ENCODE results near the gene DUSP10.

The DUSP10 gene

DNA sequence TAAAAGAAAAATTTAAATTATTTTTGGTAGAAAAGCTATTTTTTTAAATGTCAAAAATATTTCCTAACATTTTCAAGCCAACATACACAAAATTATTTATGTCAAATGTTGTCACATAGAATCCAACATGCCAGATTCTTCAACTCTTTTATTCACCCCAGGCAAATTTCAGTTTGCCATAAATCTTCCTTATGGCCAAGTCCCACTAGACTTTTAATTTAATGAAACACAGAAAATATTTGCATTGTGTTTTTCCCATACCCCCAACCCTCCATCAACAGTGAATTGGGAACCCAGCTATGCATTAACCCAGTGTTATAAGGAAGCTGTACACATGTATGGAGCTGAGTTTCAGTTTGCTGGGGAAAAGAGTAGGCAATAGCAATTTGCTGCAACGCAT lies 41.4 kb downstream of the DUSP10 start:
- Histone ChIP-seq H4K91ac (ENCODE audit: low read length) (no peak overlapping the region), H2BK5ac (ENCODE audit: low read depth, low read length, poor library complexity, severe bottlenecking) (no peak overlapping the region), H3K4me2 (ENCODE audit: low read length, poor library complexity, severe bottlenecking) (no peak overlapping the region), H4K8ac (ENCODE audit: low read length) (no peak overlapping the region), H3K27me3 (ENCODE audit: control insufficient read depth in 1 of 2, insufficient read depth in 1 of 2, low read length in 2 of 2) (no peaks in the 10 kb centered on the region), H3K4me3 (ENCODE audit: insufficient read depth in 1 of 2, low read depth in 1 of 2, low read length in 2 of 2) (no peak overlapping the region), H3K9me3 (ENCODE audit: control insufficient read depth, low read length) (no peaks in the 10 kb centered on the region), H2AFZ (ENCODE audit: low read depth, low read length) (no peak overlapping the region), H2BK15ac (ENCODE audit: low read depth, poor library complexity, severe bottlenecking) (no peak overlapping the region), H2BK120ac (ENCODE audit: low read depth, low read length) (no peak overlapping the region), H2BK12ac (ENCODE audit: low read length in 2 of 2) (no peak overlapping the region), H3K4ac (ENCODE audit: low read depth in 1 of 2, low read length in 2 of 2) (no peak overlapping the region), H3K9ac (ENCODE audit: low read length) (no peak overlapping the region), H3K14ac (ENCODE audit: low read length in 2 of 2) (no peak overlapping the region), H3K36me3 (ENCODE audit: control insufficient read depth in 1 of 2, insufficient read depth in 2 of 2, low read depth in 1 of 2, low read length in 2 of 2) (peaks cover 9 to 46% of the 10 kb centered on the region in 2 experiments), H3K27ac (ENCODE audit: low read length, poor library complexity, severe bottlenecking) (no peak overlapping the region), H3K79me1 (replicated peaks; ENCODE audit: low read length, poor library complexity, severe bottlenecking) (no peaks in the 10 kb centered on the region), H3K23ac (ENCODE audit: low read length in 2 of 2) (no peak overlapping the region), H3K18ac (ENCODE audit: low read depth in 1 of 2, low read length in 2 of 2) (no peak overlapping the region), H3K4me1 (ENCODE audit: control insufficient read depth, insufficient read depth, low read depth, low read length) (no peaks in the 10 kb centered on the region), H2AK5ac (ENCODE audit: low read length, severe bottlenecking) (no peak overlapping the region)
- 100% methylated on average over 1 of the region's 1 CpG for WGBS
- no peak for DNase-seq

DNA sequence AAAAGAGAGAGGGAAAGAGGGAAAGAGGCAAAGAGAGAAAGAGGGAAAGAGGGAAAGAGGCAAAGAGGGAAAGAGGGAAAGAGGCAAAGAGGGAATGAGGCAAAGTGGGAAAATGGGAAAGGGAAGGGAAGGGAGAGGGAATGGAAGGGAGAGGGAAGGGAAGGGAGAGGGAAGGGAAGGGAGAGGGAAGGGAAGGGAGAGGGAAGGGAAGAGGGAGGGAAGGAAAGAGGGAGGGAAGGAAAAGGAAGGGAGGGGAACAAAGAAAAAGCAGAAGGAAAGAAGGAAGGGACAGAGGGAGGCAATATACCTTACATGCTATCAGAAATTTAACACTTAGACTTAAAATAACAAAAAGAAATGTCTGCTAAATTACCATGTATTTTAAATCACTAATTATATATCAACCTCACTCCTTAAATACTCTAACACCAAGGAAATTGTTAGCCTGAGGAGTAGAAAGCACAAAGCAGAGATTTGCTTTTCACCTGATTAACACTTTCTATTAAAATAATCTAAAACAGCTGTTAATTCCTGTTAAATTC lies 41.8 kb downstream of the DUSP10 start:
- no peak overlapping the region for H3K14ac ChIP-seq (ENCODE audit: low read length in 2 of 2)
- no peak overlapping the region for H3K18ac ChIP-seq (ENCODE audit: low read depth in 1 of 2, low read length in 2 of 2)
- H3K4ac ChIP-seq (ENCODE audit: low read depth in 1 of 2, low read length in 2 of 2) = no peak overlapping the region
- no peak overlapping the region for H2BK12ac ChIP-seq (ENCODE audit: low read length in 2 of 2)
- H3K4me1 ChIP-seq (ENCODE audit: control insufficient read depth, insufficient read depth, low read depth, low read length) = no peaks in the 10 kb centered on the region
- H3K9ac ChIP-seq (ENCODE audit: low read length) = no peak overlapping the region
- H2BK5ac ChIP-seq (ENCODE audit: low read depth, low read length, poor library complexity, severe bottlenecking) = no peak overlapping the region
- H2BK120ac ChIP-seq (ENCODE audit: low read depth, low read length) = no peak overlapping the region
- no peaks in the 10 kb centered on the region for H3K79me1 ChIP-seq (replicated peaks; ENCODE audit: low read length, poor library complexity, severe bottlenecking)
- no peak overlapping the region for H4K8ac ChIP-seq (ENCODE audit: low read length)
- peaks cover 4 to 42% of the 10 kb centered on the region in 2 experiments for H3K36me3 ChIP-seq (ENCODE audit: control insufficient read depth in 1 of 2, insufficient read depth in 2 of 2, low read depth in 1 of 2, low read length in 2 of 2)
- no peaks in the 10 kb centered on the region for H3K27me3 ChIP-seq (ENCODE audit: control insufficient read depth in 1 of 2, insufficient read depth in 1 of 2, low read length in 2 of 2)
- no peak overlapping the region for H3K23ac ChIP-seq (ENCODE audit: low read length in 2 of 2)
- H2BK15ac ChIP-seq (ENCODE audit: low read depth, poor library complexity, severe bottlenecking) = no peak overlapping the region
- H3K27ac ChIP-seq (ENCODE audit: low read length, poor library complexity, severe bottlenecking) = peak overlapping the region; percentile 30
- no peaks in the 10 kb centered on the region for H3K9me3 ChIP-seq (ENCODE audit: control insufficient read depth, low read length)
- H3K4me2 ChIP-seq (ENCODE audit: low read length, poor library complexity, severe bottlenecking) = no peak overlapping the region
- H3K4me3 ChIP-seq (ENCODE audit: insufficient read depth in 1 of 2, low read depth in 1 of 2, low read length in 2 of 2) = no peak overlapping the region
- H2AK5ac ChIP-seq (ENCODE audit: low read length, severe bottlenecking) = no peak overlapping the region
- H2AFZ ChIP-seq (ENCODE audit: low read depth, low read length) = no peak overlapping the region
- no peak for DNase-seq
- H4K91ac ChIP-seq (ENCODE audit: low read length) = no peak overlapping the region

DNA sequence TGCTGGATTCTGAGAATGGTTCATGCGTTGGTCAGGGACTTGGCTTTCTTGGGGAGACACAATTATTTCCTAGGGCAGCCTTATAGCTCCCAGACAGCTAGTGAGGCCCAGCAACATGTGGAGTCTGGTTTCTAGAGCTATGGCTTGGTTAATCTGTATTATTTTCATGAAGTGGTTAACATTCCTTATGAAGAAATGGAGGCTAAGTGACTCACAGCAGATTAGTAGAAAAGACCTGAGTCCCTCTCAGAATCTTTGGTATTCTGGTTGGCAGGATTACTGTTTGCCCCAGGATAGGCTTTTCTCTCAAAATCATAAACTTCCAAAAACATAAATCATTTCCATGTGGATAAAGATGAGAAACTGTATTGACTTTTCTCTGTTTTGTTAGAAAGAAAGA lies 42.3 kb downstream of the DUSP10 start:
- Histone ChIP-seq H3K23ac (ENCODE audit: low read length in 2 of 2) (no peak overlapping the region), H2AK5ac (ENCODE audit: low read length, severe bottlenecking) (no peak overlapping the region), H3K4me3 (ENCODE audit: insufficient read depth in 1 of 2, low read depth in 1 of 2, low read length in 2 of 2) (no peak overlapping the region), H3K79me1 (replicated peaks; ENCODE audit: low read length, poor library complexity, severe bottlenecking) (no peaks in the 10 kb centered on the region), H2BK5ac (ENCODE audit: low read depth, low read length, poor library complexity, severe bottlenecking) (no peak overlapping the region), H4K8ac (ENCODE audit: low read length) (no peak overlapping the region), H3K4ac (ENCODE audit: low read depth in 1 of 2, low read length in 2 of 2) (no peak overlapping the region), H3K27me3 (ENCODE audit: control insufficient read depth in 1 of 2, insufficient read depth in 1 of 2, low read length in 2 of 2) (no peaks in the 10 kb centered on the region), H2BK15ac (ENCODE audit: low read depth, poor library complexity, severe bottlenecking) (no peak overlapping the region), H2BK120ac (ENCODE audit: low read depth, low read length) (no peak overlapping the region), H4K91ac (ENCODE audit: low read length) (no peak overlapping the region), H3K9me3 (ENCODE audit: control insufficient read depth, low read length) (no peaks in the 10 kb centered on the region), H2AFZ (ENCODE audit: low read depth, low read length) (no peak overlapping the region), H3K14ac (ENCODE audit: low read length in 2 of 2) (no peak overlapping the region), H3K27ac (ENCODE audit: low read length, poor library complexity, severe bottlenecking) (peak overlapping the region; percentile 51), H3K4me1 (ENCODE audit: control insufficient read depth, insufficient read depth, low read depth, low read length) (no peaks in the 10 kb centered on the region), H3K36me3 (ENCODE audit: control insufficient read depth in 1 of 2, insufficient read depth in 2 of 2, low read depth in 1 of 2, low read length in 2 of 2) (peaks cover 4 to 38% of the 10 kb centered on the region in 2 experiments), H3K4me2 (ENCODE audit: low read length, poor library complexity, severe bottlenecking) (no peak overlapping the region), H3K9ac (ENCODE audit: low read length) (no peak overlapping the region), H2BK12ac (ENCODE audit: low read length in 2 of 2) (no peak overlapping the region), H3K18ac (ENCODE audit: low read depth in 1 of 2, low read length in 2 of 2) (no peak overlapping the region)
- WGBS = 97% methylated on average over 1 of the region's 1 CpG
- DNase-seq = no peak

DNA sequence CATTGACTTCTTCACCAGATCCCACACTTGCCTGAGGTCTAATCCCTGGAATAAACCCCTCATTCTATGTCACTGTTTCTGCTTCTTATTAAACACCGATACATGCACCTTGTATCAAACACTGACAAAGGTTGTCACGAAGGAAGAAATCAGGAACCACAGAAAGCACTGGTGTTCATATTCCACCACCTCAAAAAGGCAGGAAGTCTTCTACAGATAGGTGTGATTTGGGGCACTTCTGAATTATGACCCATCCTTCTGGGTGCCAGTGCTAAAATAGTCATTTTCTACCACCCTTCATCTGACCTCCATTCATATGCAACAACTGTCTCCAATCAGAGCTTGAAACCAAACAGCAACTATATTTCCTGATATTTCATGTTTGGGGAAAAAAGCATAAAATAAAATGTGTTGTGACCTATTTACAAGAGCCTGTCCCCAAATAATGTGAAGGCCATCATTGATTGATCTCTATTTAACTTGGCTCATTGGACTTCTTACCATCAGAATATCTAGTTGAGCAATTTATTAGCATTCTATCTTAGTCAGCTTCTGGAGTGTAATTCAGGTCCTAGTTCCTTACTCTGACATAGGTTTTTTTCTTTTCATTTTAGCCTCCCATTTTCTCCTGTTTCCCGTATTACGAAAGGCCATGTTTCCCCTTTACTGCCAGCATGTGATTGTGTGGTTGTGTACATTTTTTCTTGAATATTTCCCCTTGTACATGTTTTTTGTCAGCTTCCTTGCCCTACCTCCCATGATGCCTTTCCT lies 43.1 kb downstream of the DUSP10 start:
- 96% methylated on average over 2 of the region's 4 CpGs for WGBS
- Histone ChIP-seq H4K91ac (ENCODE audit: low read length) (no peak overlapping the region), H3K14ac (ENCODE audit: low read length in 2 of 2) (no peak overlapping the region), H3K9ac (ENCODE audit: low read length) (no peak overlapping the region), H2AK5ac (ENCODE audit: low read length, severe bottlenecking) (peak overlapping the region; percentile 68), H3K4me3 (ENCODE audit: insufficient read depth in 1 of 2, low read depth in 1 of 2, low read length in 2 of 2) (no peak overlapping the region), H3K9me3 (ENCODE audit: control insufficient read depth, low read length) (no peaks in the 10 kb centered on the region), H2BK5ac (ENCODE audit: low read depth, low read length, poor library complexity, severe bottlenecking) (no peak overlapping the region), H3K18ac (ENCODE audit: low read depth in 1 of 2, low read length in 2 of 2) (peak overlapping the region in 1 of 2 experiments; percentile 60), H2BK15ac (ENCODE audit: low read depth, poor library complexity, severe bottlenecking) (no peak overlapping the region), H3K27me3 (ENCODE audit: control insufficient read depth in 1 of 2, insufficient read depth in 1 of 2, low read length in 2 of 2) (no peaks in the 10 kb centered on the region), H3K4me2 (ENCODE audit: low read length, poor library complexity, severe bottlenecking) (no peak overlapping the region), H2AFZ (ENCODE audit: low read depth, low read length) (no peak overlapping the region), H3K4ac (ENCODE audit: low read depth in 1 of 2, low read length in 2 of 2) (no peak overlapping the region), H3K27ac (ENCODE audit: low read length, poor library complexity, severe bottlenecking) (no peak overlapping the region), H3K23ac (ENCODE audit: low read length in 2 of 2) (no peak overlapping the region), H3K4me1 (ENCODE audit: control insufficient read depth, insufficient read depth, low read depth, low read length) (no peaks in the 10 kb centered on the region), H3K79me1 (replicated peaks; ENCODE audit: low read length, poor library complexity, severe bottlenecking) (no peaks in the 10 kb centered on the region), H2BK120ac (ENCODE audit: low read depth, low read length) (no peak overlapping the region), H2BK12ac (ENCODE audit: low read length in 2 of 2) (peak overlapping the region in 1 of 2 experiments; percentile 57), H3K36me3 (ENCODE audit: control insufficient read depth in 1 of 2, insufficient read depth in 2 of 2, low read depth in 1 of 2, low read length in 2 of 2) (peaks cover 4 to 30% of the 10 kb centered on the region in 2 experiments), H4K8ac (ENCODE audit: low read length) (no peak overlapping the region)
- no peak for DNase-seq

Measured in mesenchymal stem cell (in vitro differentiated cells and primary cell).